Measurements from ENCODE around the gene PRAF2.

DNA sequence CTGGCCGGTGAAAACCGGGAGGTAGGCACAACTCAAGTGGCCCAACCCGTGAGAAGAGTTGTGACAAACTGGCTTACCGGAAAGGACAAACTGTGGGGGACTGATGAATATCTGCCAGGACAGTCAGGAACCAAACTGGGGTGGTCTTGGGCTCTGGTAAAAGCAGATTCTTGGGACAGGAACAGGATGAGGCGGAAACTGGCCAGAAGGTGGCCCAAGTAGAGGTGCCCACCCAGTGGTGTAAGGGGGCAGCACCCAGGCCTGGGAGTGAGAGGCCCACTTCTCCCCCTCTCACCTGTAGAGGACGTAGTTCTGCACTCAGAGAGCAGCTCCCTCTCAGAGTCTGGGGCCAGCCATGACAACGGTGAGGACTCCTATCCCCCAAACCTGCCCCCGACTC is 9.1 kb downstream of the PRAF2 start:
- TF ChIP-seq, protein P1, sequence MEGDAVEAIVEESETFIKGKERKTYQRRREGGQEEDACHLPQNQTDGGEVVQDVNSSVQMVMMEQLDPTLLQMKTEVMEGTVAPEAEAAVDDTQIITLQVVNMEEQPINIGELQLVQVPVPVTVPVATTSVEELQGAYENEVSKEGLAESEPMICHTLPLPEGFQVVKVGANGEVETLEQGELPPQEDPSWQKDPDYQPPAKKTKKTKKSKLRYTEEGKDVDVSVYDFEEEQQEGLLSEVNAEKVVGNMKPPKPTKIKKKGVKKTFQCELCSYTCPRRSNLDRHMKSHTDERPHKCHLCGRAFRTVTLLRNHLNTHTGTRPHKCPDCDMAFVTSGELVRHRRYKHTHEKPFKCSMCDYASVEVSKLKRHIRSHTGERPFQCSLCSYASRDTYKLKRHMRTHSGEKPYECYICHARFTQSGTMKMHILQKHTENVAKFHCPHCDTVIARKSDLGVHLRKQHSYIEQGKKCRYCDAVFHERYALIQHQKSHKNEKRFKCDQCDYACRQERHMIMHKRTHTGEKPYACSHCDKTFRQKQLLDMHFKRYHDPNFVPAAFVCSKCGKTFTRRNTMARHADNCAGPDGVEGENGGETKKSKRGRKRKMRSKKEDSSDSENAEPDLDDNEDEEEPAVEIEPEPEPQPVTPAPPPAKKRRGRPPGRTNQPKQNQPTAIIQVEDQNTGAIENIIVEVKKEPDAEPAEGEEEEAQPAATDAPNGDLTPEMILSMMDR (IDR thresholded peaks at IDR 0.05) = no peak
- TF ChIP-seq POLR2A (IDR thresholded peaks at IDR 0.05) = no peak

All from esophagus squamous epithelium (tissue), 4 donors.